GM10248 (cell line): ENCODE results near the gene TARS1.
"Not testable (repeated sequence)": the region's sequence is repeated elsewhere in the genome, so short reads cannot be mapped to it uniquely, and the experiment has no call there.

Experiments used
- CTCF ChIA-PET: fragments of 300-600 bp; sonication (Branson Sonifier 250); formaldehyde crosslinking; extraction: SDS; loops from one replicate; lab custom pipeline; 2021; ENCODE audit warnings: antibody characterized with exemption; lab: Yijun Ruan, JAX
- POLR2A ChIA-PET: fragments of 350-650 bp; sonication (Branson Sonifier 250); formaldehyde crosslinking; extraction: SDS; loops from one replicate; lab custom pipeline; 2020; ENCODE audit warnings: antibody characterized with exemption; lab: Yijun Ruan, JAX
- DNase-seq: peaks from one replicate; pipeline ENCODE4 v3.0.0; 2012; ENCODE audit errors: extremely low spot score
- CTCF ChIP-seq: IDR thresholded peaks from 2 replicates; pipeline ENCODE4 v1.5.1; 2012; ENCODE audit warnings: mild to moderate bottlenecking, low read depth; ENCODE audit errors: extremely low read depth, missing control alignments, control extremely low read depth

TARS1 gene

DNA sequence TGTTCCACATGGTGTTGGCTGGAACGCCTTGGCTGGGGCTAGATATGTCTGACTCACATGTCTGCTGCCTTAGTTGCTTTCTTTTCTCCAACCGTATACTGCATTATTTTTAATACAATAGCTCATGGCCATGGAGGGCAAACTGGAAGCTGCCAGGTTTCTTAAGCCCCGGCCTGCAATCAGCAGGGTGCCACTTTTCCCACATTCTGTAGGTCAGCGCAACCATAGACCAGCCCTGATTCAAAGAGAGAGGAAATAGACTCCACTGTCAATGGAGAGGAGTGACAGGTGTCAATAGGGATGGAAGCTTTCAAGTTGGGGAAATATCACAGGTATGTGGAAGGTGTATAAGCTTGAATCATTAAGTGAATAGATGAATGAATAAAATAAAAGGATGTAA, 60.5 kb downstream of the TARS1 start:
- DNase-seq, result no peak
- ChIA-PET CTCF (interaction anchor here (1.2 kb wide), 2 partner anchors 13 to 23 kb away, joined by 3 to 4 read pairs; no protein-coding TSS in a partner anchor), POLR2A (no interaction called here)
- no peak for TF ChIP-seq CTCF

GRCh38 chr5:33501899-33502298, 61.1 kb downstream of the TARS1 start:
- CTCF ChIA-PET, result interaction anchor here (1.2 kb wide), 1 partner anchor 12 kb away, joined by 4 read pairs; no protein-coding TSS in a partner anchor
- TF ChIP-seq CTCF, result no peak
- DNase-seq, result no peak
- POLR2A ChIA-PET, result no interaction called here

DNA sequence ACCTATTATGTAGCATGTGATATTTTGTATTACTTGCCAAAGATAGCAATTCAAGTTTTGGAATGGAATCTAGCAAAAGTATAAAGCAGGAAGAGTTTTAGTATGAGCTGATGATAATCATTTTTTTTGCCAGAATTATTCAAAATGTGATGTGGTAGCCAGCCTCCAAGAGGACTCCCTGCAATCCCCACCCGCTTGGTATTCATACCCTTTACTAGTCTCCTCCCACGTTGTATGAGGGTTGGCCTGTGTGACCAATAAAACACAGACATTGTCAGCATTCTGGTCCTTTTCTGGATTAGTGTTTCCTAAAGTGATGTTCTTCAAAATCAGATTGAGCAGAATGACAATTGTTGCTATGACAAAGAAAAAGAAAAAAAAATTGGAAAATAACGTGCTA, 63.8 kb downstream of the TARS1 start:
- CTCF ChIA-PET, result interaction anchor here (1.6 kb wide), 1 partner anchor 9 kb away, joined by 4 read pairs; no protein-coding TSS in a partner anchor
- POLR2A ChIA-PET, result no interaction called here
- TF ChIP-seq CTCF, result no peak
- no peak for DNase-seq

DNA sequence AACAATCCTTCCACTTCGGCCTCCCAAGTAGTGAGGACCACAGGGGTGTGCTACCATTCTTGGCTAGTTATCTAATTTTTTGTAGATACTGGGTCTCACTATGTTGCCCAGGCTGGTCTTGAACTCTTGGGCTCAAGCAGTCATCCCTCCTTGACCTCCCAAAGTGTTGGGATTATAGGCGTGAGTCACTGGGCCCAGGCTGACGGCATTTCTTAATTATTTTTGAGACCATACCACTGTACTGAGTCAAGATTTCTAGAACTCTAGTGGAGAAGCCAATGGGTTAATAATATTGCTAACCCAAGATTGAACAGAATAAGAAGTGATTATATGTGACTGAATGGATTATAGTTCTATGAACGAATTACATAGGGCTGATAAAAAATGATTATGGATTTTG, 66.7 kb downstream of the TARS1 start:
- CTCF ChIA-PET, result no interaction called here
- TF ChIP-seq CTCF, result no peak
- POLR2A ChIA-PET, result no interaction called here
- no peak for DNase-seq

- CTCF ChIA-PET, result no interaction called here
- POLR2A ChIA-PET, result interaction anchor here (0.7 kb wide), 1 partner anchor 39 kb away, joined by 3 read pairs; no protein-coding TSS in a partner anchor
- no peak for TF ChIP-seq CTCF
- no peak for DNase-seq
Observed at GRCh38 chr5:33509036-33509435, 68.3 kb downstream of the TARS1 start.

GRCh38 chr5:33513462-33514185, 72.9 kb downstream of the TARS1 start:
- POLR2A ChIA-PET, result no interaction called here
- no peak for TF ChIP-seq CTCF
- CTCF ChIA-PET, result interaction anchor here (0.8 to 1.6 kb wide), 4 partner anchors 12 to 456 kb away, joined by 3 to 4 read pairs (median 3); no protein-coding TSS in a partner anchor
- DNase-seq, result no peak

DNA sequence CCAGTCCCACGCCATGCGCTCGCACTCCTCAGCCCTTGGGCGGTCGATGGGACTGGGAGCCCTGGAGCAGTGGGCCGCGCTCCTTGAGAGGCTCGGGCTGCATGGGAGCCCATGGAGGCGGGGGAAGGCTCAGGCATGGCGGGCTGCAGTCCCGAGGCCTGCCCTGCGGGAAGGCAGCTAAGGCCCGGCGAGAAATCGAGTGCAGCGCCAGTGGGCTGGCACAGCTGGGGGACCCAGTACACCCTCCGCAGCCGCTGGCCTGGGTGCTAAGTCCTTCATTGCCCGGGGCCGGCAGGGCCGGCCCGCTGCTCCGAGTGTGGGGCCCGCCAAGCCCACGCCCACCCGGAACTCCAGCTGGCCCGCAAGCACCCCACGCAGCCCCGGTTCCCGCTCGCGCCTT, 74.6 kb downstream of the TARS1 start:
- DNase-seq, POLR2A ChIA-PET: not testable (repeated sequence)
- CTCF ChIA-PET, result interaction anchor here (1.6 kb wide), 1 partner anchor 419 kb away, joined by 3 read pairs; no protein-coding TSS in a partner anchor
